Rectal smooth muscle tissue (tissue), 1 donor: ENCODE results near the gene TBCD.
A peak's percentile ranks its signal among the peaks of the same experiment; 100 is the strongest.
"Not testable (repeated sequence)": the region's sequence is repeated elsewhere in the genome, so short reads cannot be mapped to it uniquely, and the experiment has no call there.

ENCODE experiments used
- H3K27ac ChIP-seq: one replicate; pipeline ENCODE4 v1.7.0; 2013; ENCODE audit warnings: low read depth, low read length, inconsistent platforms
- H3K27me3 ChIP-seq: one replicate; pipeline ENCODE4 v1.7.0; 2013; ENCODE audit warnings: low read length; ENCODE audit not compliant: control insufficient read depth, insufficient read depth
- H3K36me3 ChIP-seq: one replicate; pipeline ENCODE4 v1.7.0; 2013; ENCODE audit warnings: low read length; ENCODE audit not compliant: control insufficient read depth, insufficient read depth
- H3K4me1 ChIP-seq: one replicate; pipeline ENCODE4 v1.7.0; 2013; ENCODE audit warnings: low read length; ENCODE audit not compliant: control insufficient read depth, insufficient read depth
- H3K4me3 ChIP-seq: one replicate; pipeline ENCODE4 v1.7.0; 2013; ENCODE audit warnings: low read length
- H3K9ac ChIP-seq: one replicate; pipeline ENCODE4 v1.7.0; 2013; ENCODE audit warnings: low read length

TBCD gene

GRCh38 chr17:82754297-82755208 lies 2.7 kb downstream of the TBCD start:
- Histone ChIP-seq H3K27ac (no peak overlapping the region), H3K36me3 (no peaks in the 10 kb centered on the region), H3K9ac (no peak overlapping the region), H3K27me3 (no peaks in the 10 kb centered on the region), H3K4me3 (no peak overlapping the region), H3K4me1 (peaks cover 7% of the 10 kb centered on the region)

- H3K27me3 ChIP-seq: no peaks in the 10 kb centered on the region
- no peaks in the 10 kb centered on the region for H3K36me3 ChIP-seq
- peaks cover 7% of the 10 kb centered on the region for H3K4me1 ChIP-seq
- no peak overlapping the region for H3K9ac ChIP-seq
- H3K27ac ChIP-seq: no peak overlapping the region
- H3K4me3 ChIP-seq: no peak overlapping the region
Observed at GRCh38 chr17:82756166-82756565, 4.3 kb downstream of the TBCD start.

GRCh38 chr17:82765371-82765770 lies 13.5 kb downstream of the TBCD start:
- Histone ChIP-seq H3K27me3 (no peaks in the 10 kb centered on the region), H3K36me3 (peaks cover 12% of the 10 kb centered on the region), H3K4me1 (no peaks in the 10 kb centered on the region), H3K27ac (no peak overlapping the region), H3K9ac (no peak overlapping the region), H3K4me3 (no peak overlapping the region)

GRCh38 chr17:82767041-82767754 lies 15.3 kb downstream of the TBCD start:
- no peaks in the 10 kb centered on the region for H3K27me3 ChIP-seq
- no peak overlapping the region for H3K4me3 ChIP-seq
- H3K9ac ChIP-seq: no peak overlapping the region
- H3K27ac ChIP-seq: no peak overlapping the region
- peaks cover 13% of the 10 kb centered on the region for H3K36me3 ChIP-seq
- no peaks in the 10 kb centered on the region for H3K4me1 ChIP-seq

- no peaks in the 10 kb centered on the region for H3K4me1 ChIP-seq
- no peak overlapping the region for H3K4me3 ChIP-seq
- no peak overlapping the region for H3K9ac ChIP-seq
- H3K27me3 ChIP-seq: no peaks in the 10 kb centered on the region
- peaks cover 18% of the 10 kb centered on the region for H3K36me3 ChIP-seq
- H3K27ac ChIP-seq: no peak overlapping the region
Observed at GRCh38 chr17:82769041-82769440, 17.2 kb downstream of the TBCD start.

GRCh38 chr17:82772026-82772425 lies 20.2 kb downstream of the TBCD start:
- H3K9ac ChIP-seq: no peak overlapping the region
- H3K36me3 ChIP-seq: peaks cover 17% of the 10 kb centered on the region
- no peaks in the 10 kb centered on the region for H3K4me1 ChIP-seq
- no peak overlapping the region for H3K27ac ChIP-seq
- H3K27me3 ChIP-seq: no peaks in the 10 kb centered on the region
- no peak overlapping the region for H3K4me3 ChIP-seq

GRCh38 chr17:82774456-82774855 lies 22.6 kb downstream of the TBCD start:
- H3K36me3 ChIP-seq, H3K27ac ChIP-seq, H3K27me3 ChIP-seq, H3K4me1 ChIP-seq, H3K9ac ChIP-seq: not testable (repeated sequence)
- peak overlapping the region; percentile 10 for H3K4me3 ChIP-seq

- peak overlapping the region; percentile 10 for H3K4me3 ChIP-seq
- no peaks in the 10 kb centered on the region for H3K27me3 ChIP-seq
- H3K36me3 ChIP-seq: peaks cover 8% of the 10 kb centered on the region
- no peak overlapping the region for H3K27ac ChIP-seq
- H3K9ac ChIP-seq: no peak overlapping the region
- H3K4me1 ChIP-seq: no peaks in the 10 kb centered on the region
Observed at GRCh38 chr17:82775001-82775823, 23.3 kb downstream of the TBCD start.

- Histone ChIP-seq H3K4me1 (no peaks in the 10 kb centered on the region), H3K27me3 (no peaks in the 10 kb centered on the region), H3K27ac (no peak overlapping the region), H3K36me3 (peaks cover 8% of the 10 kb centered on the region), H3K9ac (no peak overlapping the region), H3K4me3 (no peak overlapping the region)
Observed at GRCh38 chr17:82776454-82776853, 24.6 kb downstream of the TBCD start.

GRCh38 chr17:82777778-82778375 lies 26.0 kb downstream of the TBCD start:
- H3K4me3 ChIP-seq, H3K27me3 ChIP-seq, H3K4me1 ChIP-seq: not testable (repeated sequence)

GRCh38 chr17:82779541-82779940 lies 27.7 kb downstream of the TBCD start:
- Histone ChIP-seq H3K4me1 (no peaks in the 10 kb centered on the region), H3K27ac (no peak overlapping the region), H3K27me3 (no peaks in the 10 kb centered on the region), H3K4me3 (no peak overlapping the region), H3K36me3 (peaks cover 6% of the 10 kb centered on the region), H3K9ac (no peak overlapping the region)

More at GRCh38 chr17:82777778-82778375, 26.0 kb downstream of the TBCD start:
- H3K9ac ChIP-seq, H3K27ac ChIP-seq, H3K36me3 ChIP-seq: not testable (repeated sequence)

GRCh38 chr17:82780195-82780594 lies 28.3 kb downstream of the TBCD start:
- Histone ChIP-seq H3K27ac (no peak overlapping the region), H3K4me1 (no peaks in the 10 kb centered on the region), H3K36me3 (peaks cover 6% of the 10 kb centered on the region), H3K4me3 (no peak overlapping the region), H3K27me3 (no peaks in the 10 kb centered on the region), H3K9ac (no peak overlapping the region)
